Superior temporal gyrus (tissue), 1 donor: Measurements from ENCODE around the gene SLC25A22.
A peak's percentile ranks its signal among the peaks of the same experiment; 100 is the strongest.

ENCODE experiments used
- DNase-seq: peaks from one replicate; pipeline ENCODE4 v3.0.0-alpha.2; 2016; ENCODE audit errors: extremely low spot score

SLC25A22 gene

GRCh38 chr11:803467-803742 is 5.3 kb upstream of the SLC25A22 start:
- DNase-seq: no peak

- DNase-seq: no peak
These were observed 4.8 kb upstream of the SLC25A22 start for GRCh38 chr11:802693-803466.

GRCh38 chr11:802018-802617 is 4.0 kb upstream of the SLC25A22 start:
- no peak for DNase-seq

- no peak for DNase-seq
These were observed 3.2 kb upstream of the SLC25A22 start for GRCh38 chr11:801097-801780.

- no peak for DNase-seq
These were observed 2.4 kb upstream of the SLC25A22 start for GRCh38 chr11:800473-800872.

GRCh38 chr11:799641-800316 is 1.7 kb upstream of the SLC25A22 start:
- no peak for DNase-seq

- DNase-seq: peak; percentile 74
These were observed 587 bp downstream of the SLC25A22 start for GRCh38 chr11:797296-798092.

- DNase-seq: no peak
These were observed 1.4 kb downstream of the SLC25A22 start for GRCh38 chr11:796565-797295.

GRCh38 chr11:795634-796564 is 2.2 kb downstream of the SLC25A22 start:
- DNase-seq: no peak

- DNase-seq: no peak
These were observed 3.1 kb downstream of the SLC25A22 start for GRCh38 chr11:794766-795633.

- peak; percentile 12 for DNase-seq
These were observed 3.9 kb downstream of the SLC25A22 start for GRCh38 chr11:794013-794765.

GRCh38 chr11:793556-793955 is 4.5 kb downstream of the SLC25A22 start:
- no peak for DNase-seq

- no peak for DNase-seq
These were observed 5.2 kb downstream of the SLC25A22 start for GRCh38 chr11:792873-793272.

GRCh38 chr11:792535-792821 is 5.6 kb downstream of the SLC25A22 start:
- no peak for DNase-seq

GRCh38 chr11:791658-792534 is 6.2 kb downstream of the SLC25A22 start:
- no peak for DNase-seq

GRCh38 chr11:790721-791564 is 7.1 kb downstream of the SLC25A22 start:
- DNase-seq: no peak

GRCh38 chr11:789943-790342 is 8.1 kb downstream of the SLC25A22 start, which contains the start of gene CEND1:
Gene CEND1 (minus strand): TSS chr11:790090. CDS start chr11:788576, 1,514 bp downstream.
- peak; percentile 78 for DNase-seq
